Sigmoid colon (tissue), 3 donors: Measurements from ENCODE around the gene HECW1.

ENCODE experiments used
- CTCF ChIP-seq, 4 experiments: fragments of 450-650 bp in 3 of 4; fragments of 200-600 bp in 1 of 4; IDR thresholded peaks; one replicate each; pipeline ENCODE4 v1.5.1; 2016 to 2019; ENCODE audit warnings: antibody characterized with exemption in 4 of 4, mild to moderate bottlenecking in 3 of 4, moderate library complexity in 2 of 4
- POLR2A ChIP-seq, 2 donors: fragments of 450-650 bp; IDR thresholded peaks; one replicate each; pipeline ENCODE4 v1.6.1; 2016; ENCODE audit warnings: antibody characterized with exemption in 2 of 2, mild to moderate bottlenecking in 2 of 2, moderate library complexity in 2 of 2

GRCh38 chr7:43118313-43118712, 5.9 kb downstream of the HECW1 start:
- TF ChIP-seq CTCF (IDR thresholded peaks at IDR 0.05) (no peak), POLR2A (IDR thresholded peaks at IDR 0.05) (no peak)
